HG03469 (cell line): ENCODE data around the gene BYSL.

ENCODE experiments used
- ATAC-seq: cut with Tn5 transposase; IDR thresholded peaks from one replicate; pipeline ENCODE4 v1.9.1; 2021; ENCODE audit warnings: mild to moderate bottlenecking, moderate library complexity, moderate number of reproducible peaks; ENCODE audit not compliant: unreplicated experiment

The BYSL gene

DNA sequence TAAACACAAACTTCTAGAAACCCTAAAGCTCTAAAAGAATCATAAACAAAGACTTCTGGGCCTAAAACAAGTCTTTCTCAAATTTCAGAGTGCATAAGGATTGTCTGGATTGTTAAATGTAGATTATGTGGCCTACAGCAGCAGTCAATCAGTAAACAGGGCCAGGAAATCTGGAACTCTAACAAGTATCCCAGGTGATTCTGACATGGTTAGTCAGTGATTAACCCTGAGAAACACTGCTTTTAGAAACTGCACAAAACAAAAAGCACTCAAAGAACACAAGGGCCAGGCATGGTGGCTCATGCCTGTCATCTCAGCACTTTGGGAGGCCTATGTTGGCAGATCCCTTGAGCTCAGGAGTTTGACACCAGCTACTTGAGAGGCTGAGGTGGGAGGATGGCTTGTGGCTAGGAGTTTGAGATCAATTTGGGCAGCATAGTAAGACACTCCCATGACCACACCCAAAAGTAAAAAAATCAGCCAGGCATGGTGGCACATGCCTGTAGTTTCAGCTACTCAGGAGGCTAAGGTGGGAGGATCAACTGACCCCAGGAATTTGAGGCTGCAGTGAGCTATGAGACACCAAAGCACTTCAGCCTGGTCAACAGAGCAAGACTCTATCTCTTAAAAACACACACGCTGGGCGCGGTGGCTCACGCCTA, 6.3 kb upstream of the BYSL start:
- ATAC-seq, result no peak

DNA sequence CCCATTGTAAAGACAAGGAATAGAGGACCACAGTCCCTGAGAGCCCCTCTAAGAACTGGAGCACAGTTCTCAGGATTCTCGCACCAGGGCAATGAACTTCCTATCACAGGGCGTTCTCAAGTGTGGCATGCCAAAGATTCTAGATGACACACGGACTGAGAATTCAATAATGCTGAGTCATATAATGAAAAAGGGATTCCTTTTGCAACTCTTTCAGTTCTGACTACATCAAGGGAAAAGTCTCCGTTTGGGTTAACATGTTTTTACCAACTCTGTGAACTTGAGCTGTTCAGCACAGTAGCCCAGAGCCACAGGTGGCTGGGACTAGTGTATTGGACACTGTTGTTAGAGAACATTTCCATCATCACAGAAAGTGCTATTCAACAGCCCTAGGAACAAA, 3.8 kb upstream of the BYSL start:
- ATAC-seq, result no peak

DNA sequence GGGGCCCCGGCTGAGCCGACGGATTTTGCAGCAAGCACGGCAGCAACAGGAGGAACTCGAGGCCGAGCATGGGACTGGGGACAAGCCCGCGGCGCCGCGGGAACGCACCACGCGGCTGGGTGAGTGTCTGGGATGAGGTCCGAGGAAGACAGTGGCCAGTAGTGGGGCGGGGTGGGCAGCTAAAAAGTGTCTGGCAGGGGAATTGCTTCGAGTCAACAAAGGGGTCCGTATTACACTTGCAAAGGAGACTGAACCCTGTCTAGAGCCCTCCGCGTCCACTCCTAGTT, 356 bp downstream of the BYSL start:
- no peak for ATAC-seq

DNA sequence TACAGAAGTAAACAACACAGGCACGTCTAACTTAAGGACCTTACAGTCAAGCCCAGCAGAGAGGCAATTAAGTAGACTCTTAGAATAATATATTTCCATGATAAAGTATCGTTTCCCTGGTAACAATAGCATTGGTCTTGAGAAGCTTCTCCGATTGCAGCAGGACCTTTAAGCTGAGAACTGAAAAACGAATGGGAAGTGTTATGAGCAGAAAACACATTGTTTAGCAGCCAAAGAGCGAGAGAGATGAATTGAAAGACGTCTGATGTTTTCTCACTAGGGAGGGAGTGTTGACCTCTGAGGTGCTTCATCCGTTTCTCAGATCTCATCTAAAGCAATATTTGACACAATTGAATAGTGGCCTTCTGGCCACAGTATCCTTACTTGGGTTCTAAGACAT, 855 bp downstream of the BYSL start:
- no peak for ATAC-seq

DNA sequence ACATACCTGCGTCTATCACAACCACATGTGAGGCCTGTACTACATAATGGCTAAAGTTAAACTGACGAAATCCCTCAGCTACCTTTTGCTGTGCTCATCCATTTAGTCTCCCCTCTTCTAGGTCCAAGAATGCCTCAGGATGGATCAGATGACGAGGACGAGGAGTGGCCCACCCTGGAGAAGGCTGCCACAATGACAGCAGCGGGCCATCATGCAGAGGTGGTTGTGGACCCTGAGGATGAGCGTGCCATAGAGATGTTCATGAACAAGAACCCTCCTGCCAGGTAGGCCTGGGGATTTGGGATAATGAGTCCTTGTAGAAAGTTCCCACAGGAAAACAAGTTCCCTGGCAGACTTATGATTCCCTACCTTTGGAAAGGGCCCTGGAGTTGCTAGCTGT, 6.0 kb downstream of the BYSL start:
- no peak for ATAC-seq

DNA sequence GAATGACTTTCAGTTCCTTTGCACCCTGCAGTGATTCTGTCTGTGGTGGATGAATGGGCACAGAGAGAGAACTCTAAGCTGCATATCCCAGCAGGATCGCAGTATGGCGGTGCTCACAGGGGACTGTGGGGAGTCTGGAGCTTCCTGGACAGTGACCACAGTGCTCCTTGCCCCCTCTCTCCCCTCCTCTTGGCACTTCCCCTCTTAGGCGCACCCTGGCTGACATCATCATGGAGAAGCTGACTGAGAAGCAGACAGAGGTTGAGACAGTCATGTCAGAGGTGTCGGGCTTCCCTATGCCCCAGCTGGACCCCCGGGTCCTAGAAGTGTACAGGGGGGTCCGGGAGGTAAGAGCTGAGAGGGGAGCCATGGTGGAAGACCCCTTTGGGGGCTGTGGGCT, 8.6 kb downstream of the BYSL start:
- ATAC-seq, result no peak

DNA sequence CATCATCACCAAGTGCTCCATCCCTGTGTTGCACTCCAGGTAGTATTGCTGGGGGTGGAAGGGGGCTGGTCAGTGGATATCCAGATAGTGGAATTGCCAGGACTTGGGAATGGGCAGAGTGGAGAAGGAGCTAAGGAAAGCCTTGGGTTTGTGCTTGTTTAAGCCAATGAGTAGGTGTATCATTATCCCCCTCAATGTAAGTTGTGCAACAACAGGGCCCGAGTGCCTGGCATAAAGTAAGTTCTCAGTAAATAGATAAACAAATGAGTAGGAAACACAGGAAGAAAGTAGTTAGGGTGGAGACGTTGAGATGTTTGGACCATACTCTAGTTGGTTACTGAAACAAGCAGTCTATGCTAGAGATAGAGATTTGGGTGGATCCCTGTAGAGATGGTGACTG, 10.5 kb downstream of the BYSL start:
- ATAC-seq, result no peak

DNA sequence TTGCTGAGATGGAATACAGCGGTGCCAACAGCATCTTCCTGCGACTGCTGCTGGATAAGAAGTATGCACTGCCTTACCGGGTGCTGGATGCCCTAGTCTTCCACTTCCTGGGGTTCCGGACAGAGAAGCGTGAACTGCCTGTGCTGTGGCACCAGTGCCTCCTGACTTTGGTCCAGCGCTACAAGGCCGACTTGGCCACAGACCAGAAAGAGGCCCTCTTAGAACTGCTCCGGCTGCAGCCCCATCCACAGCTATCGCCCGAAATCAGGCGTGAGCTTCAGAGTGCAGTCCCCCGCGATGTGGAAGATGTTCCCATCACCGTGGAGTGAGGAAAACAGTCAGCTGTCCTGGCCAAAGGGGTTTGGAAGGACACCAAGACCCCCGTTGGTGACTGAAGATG, 11.1 kb downstream of the BYSL start:
- ATAC-seq, result no peak

DNA sequence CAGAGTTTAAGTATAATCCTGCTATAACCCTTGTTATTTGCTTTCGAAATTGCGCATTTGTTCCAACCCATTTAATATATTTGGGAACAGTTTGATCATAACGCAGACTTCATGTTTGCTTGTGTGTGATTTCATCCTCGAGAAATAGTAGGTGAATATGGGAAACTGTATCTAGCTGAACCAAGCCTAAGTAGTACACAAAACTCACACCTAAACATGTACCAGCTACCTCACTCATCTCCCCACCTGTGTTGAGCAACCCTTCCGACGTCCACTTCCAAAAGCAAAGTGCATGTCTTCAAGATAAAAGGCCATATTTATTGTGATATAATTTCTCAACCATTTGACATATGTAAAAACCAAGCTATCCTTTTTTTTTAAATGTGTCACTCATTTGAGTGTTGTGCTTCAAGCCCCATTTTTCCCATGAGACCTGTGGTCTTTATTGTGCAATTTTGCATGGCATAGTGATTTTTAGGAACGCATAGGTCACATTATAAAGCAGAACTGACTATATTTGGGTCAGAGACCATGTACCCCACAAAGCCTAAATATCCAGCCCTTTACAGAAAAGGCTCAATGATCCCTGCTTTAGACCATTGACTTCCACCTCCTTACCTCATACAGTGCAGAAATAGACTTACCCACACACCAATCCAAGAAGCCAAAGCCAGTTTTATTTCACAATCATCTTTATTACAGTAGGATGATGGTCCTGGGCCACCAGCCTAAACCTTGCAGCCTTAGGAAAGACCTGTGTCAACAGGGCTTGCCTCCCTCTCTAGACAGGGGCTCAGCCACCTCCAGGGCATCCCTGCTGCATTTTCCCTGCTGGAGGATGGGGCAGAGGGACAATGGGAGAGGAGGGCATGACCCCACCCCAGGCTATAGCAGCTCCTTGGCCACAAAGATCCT, 13.2 kb downstream of the BYSL start:
- no peak for ATAC-seq

DNA sequence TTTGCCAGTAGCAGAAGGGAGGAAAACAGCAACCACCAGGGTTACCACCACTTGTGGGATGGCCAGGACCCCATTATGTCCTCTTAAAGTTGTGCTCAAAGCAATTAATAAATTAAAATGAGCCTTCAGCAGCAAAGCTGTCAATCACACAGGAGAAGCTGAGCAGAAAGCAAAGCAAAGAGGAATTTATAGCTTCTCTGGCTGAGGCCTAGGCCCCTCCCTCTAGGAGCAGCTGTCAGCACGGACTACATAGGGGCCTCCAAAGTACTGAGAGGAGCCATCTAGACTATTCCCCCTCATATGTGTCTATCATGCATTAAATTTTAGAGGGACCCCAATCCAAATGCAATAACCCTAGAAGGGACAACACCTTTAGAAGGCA, 13.9 kb downstream of the BYSL start:
- no peak for ATAC-seq

DNA sequence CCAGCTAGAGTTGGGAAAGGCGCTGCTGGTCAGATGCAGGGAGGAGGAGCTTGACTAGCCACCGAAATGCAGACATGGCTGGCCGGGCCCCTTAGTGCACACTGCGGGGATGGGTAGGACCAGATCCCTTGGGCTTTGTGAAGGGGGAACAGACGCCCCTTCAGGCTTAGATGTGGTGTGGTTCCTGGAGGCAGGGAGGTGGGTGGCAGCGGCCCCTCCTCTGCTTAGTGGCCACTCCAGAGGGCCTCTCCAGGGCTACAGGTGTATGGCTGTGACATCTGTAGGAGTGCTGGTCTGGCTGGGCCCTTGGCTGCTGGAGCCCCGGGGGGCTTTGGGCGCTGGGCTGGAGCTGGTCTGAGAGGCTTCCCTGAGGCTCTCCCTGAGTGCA, 14.4 kb downstream of the BYSL start:
- no peak for ATAC-seq

DNA sequence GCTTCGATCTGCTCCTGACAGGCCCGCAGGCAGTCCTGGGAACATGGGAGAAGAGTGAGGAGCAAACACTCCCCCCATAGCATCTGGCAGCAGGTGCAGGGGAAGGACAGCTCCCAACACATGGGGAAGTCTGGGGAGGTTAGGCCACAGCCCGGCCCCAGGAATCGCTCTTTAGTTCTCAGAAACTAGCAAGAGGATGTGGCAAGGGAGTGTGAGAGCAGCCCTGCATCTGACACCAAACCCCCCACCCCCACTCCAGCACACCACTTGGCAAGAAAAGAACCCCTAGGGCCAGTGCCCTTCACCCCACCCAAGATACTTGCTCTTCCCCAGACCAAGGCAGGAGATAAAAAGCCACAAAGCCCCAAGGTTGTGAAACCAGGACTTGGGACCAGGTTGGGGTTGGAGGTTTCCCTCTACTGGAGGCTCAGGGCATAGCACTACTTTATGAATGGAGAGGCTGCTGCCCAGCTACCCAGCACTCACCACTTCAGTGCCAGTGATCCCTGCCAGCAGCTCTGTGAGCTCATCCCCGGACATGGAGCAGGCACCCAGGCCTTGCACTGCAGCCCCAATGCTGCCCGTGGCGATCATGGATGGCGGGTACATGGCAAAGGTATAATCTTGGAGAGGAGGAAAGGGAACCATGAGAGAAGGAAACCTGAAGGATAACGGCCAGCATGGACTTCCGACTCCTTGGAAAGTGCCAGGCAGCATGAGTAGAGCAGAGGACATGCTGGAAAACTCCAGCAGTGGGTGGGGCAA, 15.0 kb downstream of the BYSL start:
- no peak for ATAC-seq

DNA sequence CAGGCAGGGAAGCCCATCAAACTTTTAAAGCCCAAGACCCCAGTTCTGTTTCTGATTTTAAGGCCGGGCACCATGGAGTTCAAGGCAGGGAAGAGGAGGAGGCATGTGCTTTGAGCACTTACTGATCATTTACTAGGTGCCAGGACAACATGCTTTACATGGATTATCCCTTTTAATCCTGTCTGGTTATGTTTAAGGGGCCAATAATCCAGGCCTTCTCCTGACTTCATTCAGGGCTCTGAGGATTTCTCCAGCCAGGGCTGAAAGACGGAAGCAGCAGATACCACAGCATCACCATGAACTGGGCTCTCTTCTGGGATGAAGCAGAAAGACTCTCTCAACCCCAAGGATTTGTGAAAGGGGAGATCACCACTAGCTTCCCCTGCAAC, 16.2 kb downstream of the BYSL start:
- ATAC-seq, result no peak

DNA sequence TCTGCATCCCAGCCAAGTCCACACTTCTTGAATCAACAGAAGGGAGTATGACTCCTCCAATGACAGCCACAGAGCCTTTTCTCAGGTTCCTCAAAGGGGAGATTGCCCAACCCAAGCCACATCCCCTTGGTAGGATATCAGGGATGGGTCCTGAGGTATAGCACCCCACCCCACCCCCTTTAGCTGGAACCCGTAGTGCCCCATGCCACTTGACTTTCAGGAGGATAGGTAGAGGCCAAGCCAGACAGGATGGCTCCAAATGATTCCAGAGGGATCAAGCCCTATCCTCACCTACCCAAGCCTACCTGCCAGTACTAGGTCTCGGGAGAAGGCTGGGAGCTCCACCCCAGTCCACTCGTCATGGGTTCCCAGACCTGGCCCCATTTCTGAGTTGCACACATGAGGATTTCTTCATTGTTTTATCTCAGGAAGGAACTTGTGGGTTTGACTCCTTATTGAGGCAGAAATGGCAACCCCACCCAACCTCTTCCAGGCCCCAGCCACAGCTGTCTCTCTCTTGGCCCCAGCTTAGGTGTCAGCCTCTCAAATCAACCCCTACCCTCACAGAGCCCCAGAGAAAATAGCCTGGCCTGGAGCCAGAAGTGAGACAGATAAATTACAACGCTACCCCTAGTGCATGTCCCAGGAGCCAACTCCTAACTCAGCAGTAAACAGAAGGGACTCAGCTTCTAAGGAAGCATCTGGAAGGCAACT, 16.7 kb downstream of the BYSL start:
- no peak for ATAC-seq

DNA sequence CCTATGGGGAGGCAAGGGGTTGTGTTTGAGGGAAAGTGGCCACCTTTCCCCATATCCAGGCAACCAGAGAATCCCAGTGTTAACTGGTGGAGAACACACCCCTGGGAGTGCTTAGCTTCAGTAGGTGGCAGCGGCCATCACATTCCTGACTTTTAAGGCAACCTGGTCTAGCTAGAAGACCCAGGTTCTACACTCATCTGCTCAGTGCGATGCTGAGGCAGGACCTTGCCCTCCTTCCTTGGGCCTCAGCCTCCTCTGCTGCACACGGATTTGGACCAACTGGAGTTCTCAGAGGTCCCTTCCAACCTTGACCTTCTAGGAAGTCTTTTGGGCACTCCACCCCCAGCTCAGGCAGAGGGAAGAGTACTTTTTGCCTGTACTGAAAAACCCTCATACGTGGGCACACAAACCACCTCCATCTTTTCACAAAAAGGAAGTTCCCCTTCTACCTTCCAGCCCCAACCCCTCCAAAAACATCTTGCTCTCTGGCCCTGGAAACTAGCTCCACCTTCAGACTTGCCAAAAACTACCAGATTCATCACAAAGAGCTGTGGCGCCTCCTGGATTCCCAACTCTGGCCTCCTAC, 17.4 kb downstream of the BYSL start:
- no peak for ATAC-seq

DNA sequence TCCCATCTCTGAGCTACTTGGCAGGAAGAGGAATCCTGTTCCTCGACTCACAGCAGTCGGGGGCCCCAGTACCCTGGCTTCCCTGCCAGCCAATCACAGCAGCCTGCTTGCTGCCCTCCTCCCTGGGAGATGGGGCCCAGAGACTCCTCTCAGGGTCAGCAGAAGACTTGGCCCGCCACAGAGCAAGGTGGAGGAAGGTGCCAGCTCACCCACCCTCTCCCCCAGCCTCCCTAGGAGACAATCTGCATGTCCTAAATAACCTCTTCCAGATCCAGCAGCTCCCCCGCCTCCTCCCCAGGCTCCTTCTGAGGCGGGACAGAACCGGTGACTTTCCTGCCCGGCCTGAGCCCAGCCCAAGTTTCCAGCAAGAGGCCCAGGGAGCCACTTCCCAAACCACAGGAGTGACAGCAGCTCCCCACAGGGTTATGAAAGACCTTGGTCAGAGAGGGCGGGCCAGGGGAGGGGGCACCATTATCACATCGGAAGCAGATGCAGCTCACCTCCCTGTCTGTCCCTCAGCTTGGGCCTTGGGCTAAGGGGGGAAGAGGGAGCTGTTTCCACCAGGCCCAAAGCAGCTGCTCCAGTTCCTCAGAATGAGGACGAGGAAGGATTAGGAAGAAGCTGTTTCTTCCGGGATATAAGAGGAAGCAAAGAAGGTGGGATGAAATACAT, 18.0 kb downstream of the BYSL start:
- ATAC-seq, result no peak

DNA sequence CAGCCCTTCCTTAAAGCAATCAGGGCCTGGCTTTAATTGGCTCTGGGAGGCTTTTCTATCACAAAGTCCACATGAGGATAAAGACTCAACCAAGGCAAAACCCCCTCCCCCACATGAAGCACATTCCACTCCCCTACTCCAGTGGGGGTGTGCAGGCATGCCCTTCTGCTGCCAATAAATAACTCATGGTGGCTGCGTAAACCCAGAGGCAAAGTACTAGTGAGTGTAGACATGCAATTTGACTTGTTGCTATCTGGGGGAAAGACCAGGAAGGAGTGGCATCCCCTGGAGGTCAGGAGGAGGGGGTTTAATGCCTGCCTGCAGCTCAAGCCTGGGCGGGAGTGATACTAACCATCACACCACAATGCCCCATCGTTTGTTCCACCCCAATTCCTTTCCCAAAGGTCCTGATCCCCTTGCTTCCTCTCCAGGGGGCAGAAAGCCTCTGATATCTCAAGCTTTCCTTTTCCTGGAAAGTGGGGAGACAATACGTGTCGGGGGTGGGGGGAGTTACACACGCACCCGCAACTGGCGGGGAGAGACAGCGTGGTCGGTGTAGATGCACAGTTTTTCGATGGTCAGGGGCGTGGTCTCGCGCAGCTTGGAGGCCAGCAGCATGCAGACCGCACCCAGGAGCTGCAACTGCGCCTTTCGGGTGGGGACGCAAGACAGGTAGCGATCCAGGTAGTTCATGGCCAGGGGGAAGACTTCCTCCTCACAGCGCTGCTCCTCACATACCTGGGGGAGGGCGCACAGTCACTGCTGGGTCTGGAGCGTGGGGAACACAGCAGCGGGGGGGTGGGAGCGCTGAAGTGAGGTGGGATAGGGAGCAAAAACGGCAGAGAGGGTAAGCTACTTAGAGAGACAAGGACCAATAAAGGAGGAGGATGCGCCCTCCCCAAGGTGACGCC, 18.8 kb downstream of the BYSL start:
- no peak for ATAC-seq

DNA sequence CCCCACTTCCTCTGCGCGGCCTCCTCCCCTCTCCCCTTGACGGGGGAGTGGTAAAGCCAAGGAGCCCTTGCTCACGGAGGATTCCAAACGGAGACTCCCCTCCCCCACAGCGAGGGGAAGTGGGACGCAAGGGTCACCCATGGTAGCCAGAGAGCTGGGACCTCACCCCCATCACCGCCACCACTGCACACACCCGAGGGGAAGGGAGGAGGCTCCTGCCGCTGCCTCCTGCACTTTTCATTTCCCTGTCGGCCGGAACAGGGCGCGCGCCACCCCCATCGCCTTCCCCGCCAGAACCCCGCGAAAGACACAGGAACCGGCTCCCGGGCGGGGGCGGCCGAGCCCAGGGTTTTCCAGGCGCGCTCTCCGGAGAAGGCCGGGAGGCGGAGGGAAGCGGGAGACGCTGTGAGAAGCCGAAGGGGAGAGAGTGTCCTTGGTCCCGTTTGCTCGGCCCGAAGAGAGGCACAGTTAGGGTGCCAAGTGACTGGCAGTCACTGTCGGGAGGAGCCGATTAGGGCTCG, 19.5 kb downstream of the BYSL start:
- ATAC-seq, result no peak
